Activated naive CD4-positive, alpha-beta T cell (primary cell): ENCODE measurements around the gene KCNH1.

ENCODE experiments used
- DNase-seq, 4 experiments: peaks; one replicate each; lab custom pipeline; 2025; lab: John Stamatoyannopoulos, UW

The KCNH1 gene

GRCh38 chr1:211133836-211134669 is at the start of gene KCNH1:
Gene KCNH1, minus strand, starts transcription at chr1:211134148. Its CDS starts 203 bp downstream, at chr1:211133945.
- DNase-seq, result peak; percentile 45 to 68 (median 54)

- DNase-seq, result no peak
Measured at GRCh38 chr1:211182746-211183145, 48.8 kb upstream of the KCNH1 start.

- no peak for DNase-seq
Measured at GRCh38 chr1:211174375-211174774, 40.4 kb upstream of the KCNH1 start.

- no peak for DNase-seq
Measured at GRCh38 chr1:211172657-211173056, 38.7 kb upstream of the KCNH1 start.

GRCh38 chr1:211169353-211169752 is 35.4 kb upstream of the KCNH1 start:
- no peak for DNase-seq

GRCh38 chr1:211158866-211159265 is 24.9 kb upstream of the KCNH1 start:
- DNase-seq, result no peak

- DNase-seq, result no peak
Measured at GRCh38 chr1:211155040-211155439, 21.1 kb upstream of the KCNH1 start.

- no peak for DNase-seq
Measured at GRCh38 chr1:211153932-211154331, 20.0 kb upstream of the KCNH1 start.

GRCh38 chr1:211148366-211148765 is 14.4 kb upstream of the KCNH1 start:
- DNase-seq, result no peak

- DNase-seq, result no peak
Measured at GRCh38 chr1:211145944-211146343, 12.0 kb upstream of the KCNH1 start.

- no peak for DNase-seq
Measured at GRCh38 chr1:211135342-211135950, 1.5 kb upstream of the KCNH1 start.

- DNase-seq, result peak in 1 of 4 experiments; percentile 20
Measured at GRCh38 chr1:211133393-211133835, 534 bp downstream of the KCNH1 start.

- DNase-seq, result no peak
Measured at GRCh38 chr1:211132721-211133392, 1.1 kb downstream of the KCNH1 start.

- no peak for DNase-seq
Measured at GRCh38 chr1:211129776-211130175, 4.2 kb downstream of the KCNH1 start.

GRCh38 chr1:211127166-211127565 is 6.8 kb downstream of the KCNH1 start:
- DNase-seq, result no peak

- no peak for DNase-seq
Measured at GRCh38 chr1:211126622-211127021, 7.3 kb downstream of the KCNH1 start.

GRCh38 chr1:211118407-211119102 is 15.4 kb downstream of the KCNH1 start:
- DNase-seq, result no peak

- DNase-seq, result no peak
Measured at GRCh38 chr1:211114446-211114845, 19.5 kb downstream of the KCNH1 start.

- no peak for DNase-seq
Measured at GRCh38 chr1:211113566-211113965, 20.4 kb downstream of the KCNH1 start.

- DNase-seq, result no peak
Measured at GRCh38 chr1:211111351-211111750, 22.6 kb downstream of the KCNH1 start.

- DNase-seq, result no peak
Measured at GRCh38 chr1:211101481-211101880, 32.5 kb downstream of the KCNH1 start.

- no peak for DNase-seq
Measured at GRCh38 chr1:211099393-211099792, 34.6 kb downstream of the KCNH1 start.
